22Rv1 (cell line): Measurements from ENCODE around the gene RBBP6.
"Not testable (repeated sequence)": the region's sequence is repeated elsewhere in the genome, so short reads cannot be mapped to it uniquely, and the experiment has no call there.

Experiments used
- H3K27ac ChIP-seq: fragments of 450-650 bp; 2 replicates; pipeline ENCODE4 v1.5.1; 2017
- ZFX ChIP-seq: fragments of 450-650 bp; IDR thresholded peaks from 2 replicates; pipeline ENCODE4 v1.6.1; 2017; ENCODE audit warnings: antibody characterized with exemption, borderline replicate concordance
- TF ChIP-seq, protein P1 (sequence below): fragments of 450-650 bp; IDR thresholded peaks from 2 replicates; pipeline ENCODE4 v1.5.1; 2017; ENCODE audit warnings: mild to moderate bottlenecking

RBBP6 gene

GRCh38 chr16:24568392-24568791 lies 29.0 kb downstream of the RBBP6 start:
- H3K27ac ChIP-seq = no peak overlapping the region
- TF ChIP-seq, protein P1, sequence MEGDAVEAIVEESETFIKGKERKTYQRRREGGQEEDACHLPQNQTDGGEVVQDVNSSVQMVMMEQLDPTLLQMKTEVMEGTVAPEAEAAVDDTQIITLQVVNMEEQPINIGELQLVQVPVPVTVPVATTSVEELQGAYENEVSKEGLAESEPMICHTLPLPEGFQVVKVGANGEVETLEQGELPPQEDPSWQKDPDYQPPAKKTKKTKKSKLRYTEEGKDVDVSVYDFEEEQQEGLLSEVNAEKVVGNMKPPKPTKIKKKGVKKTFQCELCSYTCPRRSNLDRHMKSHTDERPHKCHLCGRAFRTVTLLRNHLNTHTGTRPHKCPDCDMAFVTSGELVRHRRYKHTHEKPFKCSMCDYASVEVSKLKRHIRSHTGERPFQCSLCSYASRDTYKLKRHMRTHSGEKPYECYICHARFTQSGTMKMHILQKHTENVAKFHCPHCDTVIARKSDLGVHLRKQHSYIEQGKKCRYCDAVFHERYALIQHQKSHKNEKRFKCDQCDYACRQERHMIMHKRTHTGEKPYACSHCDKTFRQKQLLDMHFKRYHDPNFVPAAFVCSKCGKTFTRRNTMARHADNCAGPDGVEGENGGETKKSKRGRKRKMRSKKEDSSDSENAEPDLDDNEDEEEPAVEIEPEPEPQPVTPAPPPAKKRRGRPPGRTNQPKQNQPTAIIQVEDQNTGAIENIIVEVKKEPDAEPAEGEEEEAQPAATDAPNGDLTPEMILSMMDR = peak; percentile 38
- TF ChIP-seq ZFX = no peak

- TF ChIP-seq ZFX = no peak
- TF ChIP-seq, protein P1 = no peak
Observed at GRCh38 chr16:24571096-24571495, 31.7 kb downstream of the RBBP6 start.

DNA sequence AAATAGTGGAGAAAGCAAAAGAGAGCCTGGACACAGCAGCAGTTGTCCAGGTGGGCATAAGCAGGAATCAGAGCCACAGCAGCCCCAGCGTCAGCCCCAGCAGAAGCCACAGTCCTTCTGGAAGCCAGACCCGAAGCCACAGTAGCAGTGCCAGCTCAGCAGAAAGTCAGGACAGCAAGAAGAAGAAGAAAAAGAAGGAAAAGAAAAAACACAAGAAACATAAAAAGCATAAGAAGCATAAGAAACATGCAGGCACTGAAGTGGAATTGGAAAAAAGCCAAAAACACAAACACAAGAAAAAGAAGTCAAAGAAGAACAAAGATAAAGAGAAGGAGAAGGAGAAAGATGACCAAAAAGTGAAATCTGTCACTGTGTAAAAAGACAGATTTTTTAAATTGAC lies 32.7 kb downstream of the RBBP6 start:
- no peak overlapping the region for H3K27ac ChIP-seq
- TF ChIP-seq ZFX = no peak
- TF ChIP-seq, protein P1 = no peak

More at GRCh38 chr16:24571096-24571495, 31.7 kb downstream of the RBBP6 start:
- H3K27ac ChIP-seq = no peak overlapping the region

DNA sequence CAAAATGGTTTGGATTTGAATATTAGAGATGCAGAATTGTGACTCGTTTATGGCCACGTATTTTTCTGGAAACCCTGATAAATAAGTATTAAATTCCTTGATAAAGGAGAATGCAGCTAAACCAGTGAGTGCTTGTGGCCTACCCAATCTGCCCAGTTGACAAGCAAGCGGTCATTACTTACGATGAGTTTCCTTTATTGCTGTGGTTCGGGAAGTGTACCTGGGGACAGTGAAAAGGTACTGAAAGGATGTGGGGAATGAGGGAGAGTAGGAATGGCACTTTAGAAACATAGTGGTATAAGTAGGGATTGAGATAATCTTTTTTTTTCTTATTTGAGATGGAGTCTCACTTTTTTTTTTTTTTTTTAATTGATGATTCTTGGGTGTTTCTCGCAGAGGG lies 33.8 kb downstream of the RBBP6 start:
- H3K27ac ChIP-seq = no peak overlapping the region
- no peak for TF ChIP-seq ZFX
- TF ChIP-seq, protein P1 = no peak

- H3K27ac ChIP-seq = not testable (repeated sequence)
Observed at GRCh38 chr16:24574515-24575485, 35.4 kb downstream of the RBBP6 start.

- H3K27ac ChIP-seq = not testable (repeated sequence)
Observed at GRCh38 chr16:24575791-24576190, 36.4 kb downstream of the RBBP6 start.

DNA sequence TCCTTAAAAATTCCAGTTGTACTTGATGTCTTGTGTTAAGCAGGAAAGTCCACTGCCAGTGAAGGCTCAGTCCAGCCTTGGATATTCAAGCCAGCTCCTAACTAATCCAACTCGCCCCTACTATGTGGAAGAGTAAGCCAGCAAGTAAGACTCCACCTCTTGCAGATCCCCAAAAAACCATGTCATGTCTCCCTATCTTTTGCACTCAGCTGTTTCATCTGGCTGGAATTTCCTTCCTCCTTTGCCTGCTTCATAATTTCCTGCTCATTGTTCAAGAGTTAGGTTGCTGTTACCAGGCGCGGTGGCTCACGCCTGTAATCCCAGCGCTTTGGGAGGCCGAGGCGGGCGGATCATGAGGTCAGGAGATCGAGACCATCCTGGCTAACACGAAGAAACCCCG lies 37.8 kb downstream of the RBBP6 start:
- no peak for TF ChIP-seq ZFX
- TF ChIP-seq, protein P1 = no peak
- no peak overlapping the region for H3K27ac ChIP-seq

- no peak overlapping the region for H3K27ac ChIP-seq
- TF ChIP-seq ZFX = no peak
- TF ChIP-seq, protein P1 = peak; percentile 26; the same call in 1 of the 2 replicates
Observed at GRCh38 chr16:24580665-24581064, 41.3 kb downstream of the RBBP6 start.
